ENCODE data around the gene TRAPPC8.
"Not testable (repeated sequence)": the region's sequence is repeated elsewhere in the genome, so short reads cannot be mapped to it uniquely, and the experiment has no call there.

DNA sequence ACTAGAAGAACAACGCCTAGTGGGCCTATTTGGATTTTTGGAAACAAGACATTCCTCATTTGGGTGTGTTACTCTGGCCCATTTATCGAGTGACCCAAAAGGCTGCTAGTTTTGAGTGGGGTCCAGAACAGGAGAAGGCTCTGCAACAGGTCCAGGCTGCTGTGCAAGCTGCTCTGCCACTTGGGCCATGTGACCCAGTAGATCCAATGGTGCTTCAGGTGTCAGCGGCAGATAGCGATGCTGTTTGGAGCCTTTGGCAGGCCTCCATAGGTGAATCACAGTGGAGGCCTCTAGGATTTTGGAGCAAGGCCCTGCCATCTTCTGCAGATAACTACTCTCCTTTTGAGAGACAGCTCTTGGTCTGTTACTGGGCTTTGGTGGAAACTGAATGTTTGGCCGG lies 143.7 kb downstream of the TRAPPC8 start:
- not testable (repeated sequence) for TF ChIP-seq ZNF24 (IDR thresholded peaks at IDR 0.05); CTCF (IDR thresholded peaks at IDR 0.05 in 2 of 3, conservative IDR thresholded peaks at IDR 0.05 in 1 of 3; ENCODE audit: control insufficient read depth in 2 of 3, extremely low read depth in 1 of 3, insufficient read depth in 1 of 3, low read depth in 3 of 3, low read length in 3 of 3); HDGF (IDR thresholded peaks at IDR 0.05); BHLHE40 (IDR thresholded peaks at IDR 0.05; ENCODE audit: borderline replicate concordance in 1 of 2, low read depth in 2 of 2, low read length in 1 of 2); JUND (IDR thresholded peaks at IDR 0.05; ENCODE audit: low read depth, low read length); REST (IDR thresholded peaks at IDR 0.05; ENCODE audit: low read depth, low read length); SIX5 (IDR thresholded peaks at IDR 0.05; ENCODE audit: low read depth, low read length, severe bottlenecking)
- TF ChIP-seq, protein P1, sequence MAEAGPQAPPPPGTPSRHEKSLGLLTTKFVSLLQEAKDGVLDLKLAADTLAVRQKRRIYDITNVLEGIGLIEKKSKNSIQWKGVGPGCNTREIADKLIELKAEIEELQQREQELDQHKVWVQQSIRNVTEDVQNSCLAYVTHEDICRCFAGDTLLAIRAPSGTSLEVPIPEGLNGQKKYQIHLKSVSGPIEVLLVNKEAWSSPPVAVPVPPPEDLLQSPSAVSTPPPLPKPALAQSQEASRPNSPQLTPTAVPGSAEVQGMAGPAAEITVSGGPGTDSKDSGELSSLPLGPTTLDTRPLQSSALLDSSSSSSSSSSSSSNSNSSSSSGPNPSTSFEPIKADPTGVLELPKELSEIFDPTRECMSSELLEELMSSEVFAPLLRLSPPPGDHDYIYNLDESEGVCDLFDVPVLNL (IDR thresholded peaks at IDR 0.05; ENCODE audit: low read depth, low read length): not testable (repeated sequence)
